HCT116 (cell line): Measurements from ENCODE around the gene PRKCA. TPM values are rescaled to one million over a fixed set of nuclear protein-coding genes. Genes with fewer than 3 reads are reported as not detected.

Experiments used
- ATAC-seq: fragments of 200-7000 bp; cut with Tn5 transposase; 2 replicates; pipeline ENCODE4 v1.9.1; 2020; ENCODE audit warnings: mild to moderate bottlenecking, moderate library complexity
- BruUV-seq: library from RNA; stranded (reverse); fragments of 400-500 nt; replicated peaks from 2 replicates; lab custom pipeline; 2021; lab: Mats Ljungman, UMichigan
- CTCF ChIA-PET: fragments of 300-600 bp; sonication (Branson Sonifier 250); formaldehyde crosslinking; loops from one replicate; lab custom pipeline; 2021; ENCODE audit warnings: antibody characterized with exemption; lab: Charles Lee
- POLR2A ChIA-PET: fragments of 300-600, 350-600 bp; sonication (Branson Sonifier 250); formaldehyde crosslinking; loops from one replicate; lab custom pipeline; 2021; ENCODE audit warnings: antibody characterized with exemption; lab: Charles Lee
- RAD21 ChIA-PET, 2 experiments: fragments of 300-600 bp; sonication (Branson Sonifier 250); formaldehyde crosslinking; loops; one replicate each; lab custom pipeline; 2023; ENCODE audit warnings: low total read pairs in 2 of 2; ENCODE audit not compliant: uncharacterized antibody in 2 of 2, unreplicated experiment in 2 of 2, low non-redundant PET in 1 of 2; lab: Charles Lee
- DNase-seq: peaks from one replicate; pipeline ENCODE4 v3.0.0-alpha.2; 2010; ENCODE audit warnings: low read depth, low spot score
- H2AFZ ChIP-seq: fragments of 200-600 bp; shearing (Covaris generic), sonication (generic); 2 replicates; pipeline ENCODE4 v1.6.1; 2017; ENCODE audit warnings: low read depth, mixed run types, mixed read lengths, antibody characterized with exemption, low read length; ENCODE audit not compliant: poor library complexity, severe bottlenecking
- H3K27ac ChIP-seq: 2 replicates; pipeline ENCODE4 v1.5.1; 2012; ENCODE audit warnings: low read depth, low read length
- H3K27me3 ChIP-seq: fragments of 200-600 bp; sonication (generic); 2 replicates; pipeline ENCODE4 v1.6.1; 2016; ENCODE audit warnings: mixed run types, low read length, mixed read lengths; ENCODE audit not compliant: insufficient read depth
- H3K36me3 ChIP-seq, 2 experiments: fragments of 200-500 bp in 1 of 2; fragments of 200-600 bp in 1 of 2; sonication (Bioruptor generic) in 1 of 2; sonication (generic) in 1 of 2; 2 replicates each; pipeline versions ENCODE4 v1.5.1 to v1.6.1; 2014 to 2016; ENCODE audit warnings: low read length in 2 of 2, inconsistent platforms in 1 of 2, mixed read lengths in 1 of 2, mixed run types in 1 of 2; ENCODE audit not compliant: insufficient read depth in 2 of 2, control insufficient read depth in 1 of 2
- H3K4me1 ChIP-seq, 2 experiments: fragments of 200-600 bp in 1 of 2; sonication (generic) in 1 of 2; 2 replicates each; pipeline versions ENCODE4 v1.5.1 to v1.6.1; 2012 to 2017; ENCODE audit warnings: low read length in 2 of 2, inconsistent platforms in 1 of 2, mild to moderate bottlenecking in 1 of 2, mixed read lengths in 1 of 2, mixed run types in 1 of 2, moderate library complexity in 1 of 2; ENCODE audit not compliant: insufficient read depth in 2 of 2, control insufficient read depth in 1 of 2
- H3K4me2 ChIP-seq: fragments of 200-600 bp; sonication (generic); 2 replicates; pipeline ENCODE4 v1.6.1; 2017; ENCODE audit warnings: mixed run types, low read length, mixed read lengths
- H3K4me3 ChIP-seq, 2 experiments: fragments of 200-600 bp in 1 of 2; sonication (generic) in 1 of 2; replicated peaks in 1 of 2; 2 replicates each; pipeline ENCODE4 v1.5.1; 2011 to 2016; ENCODE audit warnings: low read length in 2 of 2, control low read depth in 1 of 2, low read depth in 1 of 2, mild to moderate bottlenecking in 1 of 2, mixed read lengths in 1 of 2, mixed run types in 1 of 2
- H3K79me2 ChIP-seq: fragments of 200-600 bp; sonication (generic); 2 replicates; pipeline ENCODE4 v1.6.1; 2017; ENCODE audit warnings: mild to moderate bottlenecking, mixed run types, low read length, moderate library complexity, mixed read lengths; ENCODE audit not compliant: insufficient read depth
- H3K9ac ChIP-seq: fragments of 200-600 bp; sonication (generic); 2 replicates; pipeline ENCODE4 v1.6.1; 2016; ENCODE audit warnings: low read length, mixed read lengths
- H3K9me2 ChIP-seq: fragments of 200-600 bp; sonication (generic), shearing (Covaris generic); 2 replicates; pipeline ENCODE4 v1.6.1; 2017; ENCODE audit warnings: mixed run types, mild to moderate bottlenecking, moderate library complexity; ENCODE audit not compliant: insufficient read depth
- H3K9me3 ChIP-seq, 2 experiments: fragments of 200-500 bp in 1 of 2; fragments of 200-600 bp in 1 of 2; sonication (Bioruptor generic) in 1 of 2; sonication (generic) in 1 of 2; 2 replicates each; pipeline ENCODE4 v1.6.1; 2014 to 2017; ENCODE audit warnings: low read length in 2 of 2, mixed read lengths in 2 of 2, inconsistent platforms in 1 of 2, low read depth in 1 of 2, mild to moderate bottlenecking in 1 of 2, mixed run types in 1 of 2, moderate library complexity in 1 of 2; ENCODE audit not compliant: control insufficient read depth in 1 of 2, insufficient read depth in 1 of 2
- H4K20me1 ChIP-seq: fragments of 200-600 bp; sonication (generic), shearing (Covaris generic); 2 replicates; pipeline ENCODE4 v1.6.1; 2017; ENCODE audit warnings: mixed run types, mild to moderate bottlenecking, moderate library complexity; ENCODE audit not compliant: insufficient read depth
- FOSL1 ChIP-seq: IDR thresholded peaks from 2 replicates; pipeline ENCODE4 v1.6.1; 2012; ENCODE audit warnings: low read depth
- JUND ChIP-seq: IDR thresholded peaks from 2 replicates; pipeline ENCODE4 v1.6.1; 2012
- MAX ChIP-seq: IDR thresholded peaks from 2 replicates; pipeline ENCODE4 v1.6.1; 2012
- POLR2A ChIP-seq: IDR thresholded peaks from 2 replicates; pipeline ENCODE4 v1.7.0; 2011; ENCODE audit warnings: borderline replicate concordance; ENCODE audit not compliant: insufficient read depth, insufficient read length; ENCODE audit errors: extremely low read depth
- RAD21 ChIP-seq: IDR thresholded peaks from 2 replicates; pipeline ENCODE4 v1.6.1; 2012; ENCODE audit warnings: low read depth, mild to moderate bottlenecking
- SP1 ChIP-seq: IDR thresholded peaks from 2 replicates; pipeline ENCODE4 v1.6.1; 2012; ENCODE audit warnings: low read depth
- ZBTB33 ChIP-seq: IDR thresholded peaks from 2 replicates; pipeline ENCODE4 v1.6.1; 2011; ENCODE audit warnings: mild to moderate bottlenecking, low read length, moderate library complexity; ENCODE audit not compliant: insufficient replicate concordance; ENCODE audit errors: extremely low read depth
- ZFX ChIP-seq: fragments of 450-650 bp; IDR thresholded peaks from 2 replicates; pipeline ENCODE4 v1.6.1; 2017
- intact Hi-C: fragments of 100-400 bp; cut with micrococcal nuclease; formaldehyde crosslinking; loops from 2 replicates; pipeline ENCODE4 v1.10.0; 2022
- total RNA-seq: library from RNA; stranded (reverse); gene quantifications from one replicate; pipeline ENCODE4 v1.2.1, GENCODE V29; 2021; ENCODE audit not compliant: unreplicated experiment
- TF ChIP-seq, protein P1 (sequence below), 3 experiments: fragments of 200-600 bp in 1 of 3; sonication (generic) in 1 of 3; IDR thresholded peaks in 2 of 3; conservative IDR thresholded peaks in 1 of 3; 2 replicates each; pipeline ENCODE4 v1.5.1; 2012 to 2017; ENCODE audit warnings: low read depth in 2 of 3, low read length in 2 of 3, antibody characterized with exemption in 1 of 3, borderline replicate concordance in 1 of 3, control low read depth in 1 of 3, mild to moderate bottlenecking in 1 of 3, mixed read lengths in 1 of 3, mixed run types in 1 of 3, moderate library complexity in 1 of 3; ENCODE audit not compliant: insufficient read depth in 1 of 3

Gene PRKCA
- total RNA-seq, 1 experiment from 2014 or later, result 18.8 TPM

GRCh38 chr17:66414561-66415175, 112.3 kb downstream of the PRKCA start:
- H3K9me3 ChIP-seq, result no peaks in the 10 kb centered on the region
- RAD21 ChIA-PET, result interaction anchor here in 1 of 2 experiments (0.7 kb wide), 1 partner anchor 22 kb away, joined by 6 read pairs; no protein-coding TSS in a partner anchor
- ATAC-seq (no peak), DNase-seq (no peak)
- H4K20me1 ChIP-seq, result no peaks in the 10 kb centered on the region
- H3K9ac ChIP-seq, result no peak overlapping the region
- no peaks in the 10 kb centered on the region for H3K27me3 ChIP-seq
- no peak overlapping the region; the same call in 1 of the 2 replicates for H3K4me2 ChIP-seq
- POLR2A ChIA-PET, result interaction anchor here (0.6 kb wide), 1 partner anchor 95 kb away, joined by 3 read pairs; no protein-coding TSS in a partner anchor
- CTCF ChIA-PET, result interaction anchor here (0.7 to 0.9 kb wide), 2 partner anchors 10 to 13 kb away, joined by 4 read pairs; no protein-coding TSS in a partner anchor
- H3K36me3 ChIP-seq, result no peaks in the 10 kb centered on the region
- no peaks in the 10 kb centered on the region for H3K9me2 ChIP-seq
- peaks cover 0 to 10% of the 10 kb centered on the region in 2 experiments; a peak in 2 of 4 replicates for H3K4me1 ChIP-seq
- H3K4me3 ChIP-seq, result no peak overlapping the region
- BruUV-seq, result no TSS peak
- H3K27ac ChIP-seq, result no peak overlapping the region
- H2AFZ ChIP-seq, result no peak overlapping the region
- intact Hi-C loops, result no loop called here
- no peak for TF ChIP-seq MAX
- TF ChIP-seq, all 23 proteins: peak for 0
- no peaks in the 10 kb centered on the region for H3K79me2 ChIP-seq

GRCh38 chr17:66415366-66416206, 113.2 kb downstream of the PRKCA start:
- H3K9me3 ChIP-seq, result no peaks in the 10 kb centered on the region
- H3K4me1 ChIP-seq, result peaks cover 0 to 10% of the 10 kb centered on the region in 2 experiments; a peak in 2 of 4 replicates
- H3K4me2 ChIP-seq, result peak overlapping the region; percentile 22; the same call in 1 of the 2 replicates
- BruUV-seq, result no TSS peak
- no peaks in the 10 kb centered on the region for H3K9me2 ChIP-seq
- H3K27me3 ChIP-seq, result no peaks in the 10 kb centered on the region
- CTCF ChIA-PET, result interaction anchor here (0.7 to 0.9 kb wide), 2 partner anchors 9 to 12 kb away, joined by 4 read pairs; no protein-coding TSS in a partner anchor
- RAD21 ChIA-PET, result interaction anchor here in 1 of 2 experiments (0.7 kb wide), 1 partner anchor 21 kb away, joined by 6 read pairs; no protein-coding TSS in a partner anchor
- no peaks in the 10 kb centered on the region for H3K36me3 ChIP-seq
- H3K4me3 ChIP-seq, result no peak overlapping the region
- ATAC-seq (no peak), DNase-seq (no peak)
- no peaks in the 10 kb centered on the region for H4K20me1 ChIP-seq
- no peak overlapping the region for H3K27ac ChIP-seq
- H2AFZ ChIP-seq, result no peak overlapping the region
- TF ChIP-seq, protein P1, sequence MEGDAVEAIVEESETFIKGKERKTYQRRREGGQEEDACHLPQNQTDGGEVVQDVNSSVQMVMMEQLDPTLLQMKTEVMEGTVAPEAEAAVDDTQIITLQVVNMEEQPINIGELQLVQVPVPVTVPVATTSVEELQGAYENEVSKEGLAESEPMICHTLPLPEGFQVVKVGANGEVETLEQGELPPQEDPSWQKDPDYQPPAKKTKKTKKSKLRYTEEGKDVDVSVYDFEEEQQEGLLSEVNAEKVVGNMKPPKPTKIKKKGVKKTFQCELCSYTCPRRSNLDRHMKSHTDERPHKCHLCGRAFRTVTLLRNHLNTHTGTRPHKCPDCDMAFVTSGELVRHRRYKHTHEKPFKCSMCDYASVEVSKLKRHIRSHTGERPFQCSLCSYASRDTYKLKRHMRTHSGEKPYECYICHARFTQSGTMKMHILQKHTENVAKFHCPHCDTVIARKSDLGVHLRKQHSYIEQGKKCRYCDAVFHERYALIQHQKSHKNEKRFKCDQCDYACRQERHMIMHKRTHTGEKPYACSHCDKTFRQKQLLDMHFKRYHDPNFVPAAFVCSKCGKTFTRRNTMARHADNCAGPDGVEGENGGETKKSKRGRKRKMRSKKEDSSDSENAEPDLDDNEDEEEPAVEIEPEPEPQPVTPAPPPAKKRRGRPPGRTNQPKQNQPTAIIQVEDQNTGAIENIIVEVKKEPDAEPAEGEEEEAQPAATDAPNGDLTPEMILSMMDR (IDR thresholded peaks at IDR 0.05 in 2 of 3, conservative IDR thresholded peaks at IDR 0.05 in 1 of 3; ENCODE audit: borderline replicate concordance in 1 of 3, insufficient read depth in 1 of 3, low read depth in 2 of 3, low read length in 2 of 3), result no peak
- TF ChIP-seq FOSL1 (no peak), ZFX (no peak), MAX (no peak), RAD21 (no peak), POLR2A (no peak), JUND (no peak), SP1 (no peak), ZBTB33 (no peak)
- POLR2A ChIA-PET, result interaction anchor here (0.6 kb wide), 1 partner anchor 94 kb away, joined by 3 read pairs; no protein-coding TSS in a partner anchor
- intact Hi-C loops, result no loop called here
- no peak overlapping the region for H3K9ac ChIP-seq
- no peaks in the 10 kb centered on the region for H3K79me2 ChIP-seq
